Measurements from ENCODE around the gene RPS27.

Gene RPS27

GRCh38 chr1:153990468-153991150 lies at the start of gene RPS27:
Gene RPS27 (plus strand): TSS chr1:153990762. CDS start chr1:153990797, 35 bp downstream.
- peak; percentile 99 for DNase-seq

GRCh38 chr1:153941826-153942725 lies 48.5 kb upstream of the RPS27 start:
- DNase-seq: no peak

- DNase-seq: no peak
These were observed 47.6 kb upstream of the RPS27 start for GRCh38 chr1:153942766-153943549.

GRCh38 chr1:153944005-153944826 lies 46.3 kb upstream of the RPS27 start:
- DNase-seq: peak; percentile 80

- DNase-seq: no peak
These were observed 45.8 kb upstream of the RPS27 start for GRCh38 chr1:153944827-153945117.

- peak; percentile 93 for DNase-seq
These were observed 45.3 kb upstream of the RPS27 start for GRCh38 chr1:153945131-153945794.

GRCh38 chr1:153945795-153946621 lies 44.6 kb upstream of the RPS27 start:
- peak; percentile 99 for DNase-seq

GRCh38 chr1:153946622-153947241 lies 43.8 kb upstream of the RPS27 start, which contains the start of gene DENND4B:
Gene DENND4B (minus strand): TSS chr1:153946718. CDS start chr1:153944374, 2,344 bp downstream.
- DNase-seq: peak; percentile 83

- DNase-seq: no peak
These were observed 39.4 kb upstream of the RPS27 start for GRCh38 chr1:153951183-153951582.

GRCh38 chr1:153951801-153952200 lies 38.8 kb upstream of the RPS27 start:
- DNase-seq: no peak

GRCh38 chr1:153953859-153954365 lies 36.6 kb upstream of the RPS27 start:
- no peak for DNase-seq

- DNase-seq: no peak
These were observed 35.7 kb upstream of the RPS27 start for GRCh38 chr1:153954826-153955225.

- DNase-seq: no peak
These were observed 33.4 kb upstream of the RPS27 start for GRCh38 chr1:153956997-153957715.

GRCh38 chr1:153957744-153958110 lies 32.8 kb upstream of the RPS27 start:
- DNase-seq: peak; percentile 47

GRCh38 chr1:153958111-153958960 lies 32.2 kb upstream of the RPS27 start, which contains the start of gene CRTC2:
Gene CRTC2 (minus strand): TSS chr1:153958612. CDS start chr1:153958497, 115 bp downstream.
- peak; percentile 99 for DNase-seq

GRCh38 chr1:153958961-153959260 lies 31.7 kb upstream of the RPS27 start:
- no peak for DNase-seq

GRCh38 chr1:153959454-153959853 lies 31.1 kb upstream of the RPS27 start:
- no peak for DNase-seq

GRCh38 chr1:153960206-153960605 lies 30.4 kb upstream of the RPS27 start:
- DNase-seq: no peak

- peak; percentile 27 for DNase-seq
These were observed 29.1 kb upstream of the RPS27 start for GRCh38 chr1:153961421-153961820.

Data from inflammatory macrophage treated with lipopolysaccharide for 4 hours (primary cell).